ENCODE data around the gene CEP250.

- TF ChIP-seq CTCF (IDR thresholded peaks at IDR 0.05; ENCODE audit: poor library complexity, severe bottlenecking) = no peak
- no peak for TF ChIP-seq MXI1 (conservative IDR thresholded peaks at IDR 0.05; ENCODE audit: poor library complexity, severe bottlenecking)
- TF ChIP-seq POLR2AphosphoS5 (IDR thresholded peaks at IDR 0.05) = no peak
Observed at GRCh38 chr20:35551503-35551902, 96.1 kb downstream of the CEP250 start.

All from neural cell (in vitro differentiated cells).